GM21786 (cell line): ENCODE data around the gene PEG3.

Source experiments
- ATAC-seq: cut with Tn5 transposase; IDR thresholded peaks from one replicate; pipeline ENCODE4 v1.9.1; 2021; ENCODE audit not compliant: unreplicated experiment

Gene PEG3

GRCh38 chr19:56811480-56811879 is 29.0 kb downstream of the PEG3 start:
- no peak for ATAC-seq

DNA sequence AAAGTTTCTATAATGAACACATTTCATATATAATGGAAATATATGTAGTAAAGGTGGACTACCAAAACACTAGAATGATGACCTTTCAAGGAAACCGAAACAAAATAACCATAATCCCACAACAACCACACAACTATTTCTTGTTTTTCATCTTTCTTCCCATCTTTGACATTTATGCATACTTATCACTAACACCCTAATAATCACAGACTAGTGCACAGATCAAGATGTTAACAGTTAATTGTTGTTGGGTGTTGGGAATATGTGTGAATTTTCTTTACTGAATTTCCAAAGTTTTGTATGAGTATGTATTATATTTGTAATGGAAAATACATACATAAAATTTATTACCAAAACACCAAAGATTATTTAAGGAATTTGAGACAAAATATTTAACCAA is 30.3 kb downstream of the PEG3 start:
- no peak for ATAC-seq

GRCh38 chr19:56808717-56809392 is 31.7 kb downstream of the PEG3 start:
- no peak for ATAC-seq

DNA sequence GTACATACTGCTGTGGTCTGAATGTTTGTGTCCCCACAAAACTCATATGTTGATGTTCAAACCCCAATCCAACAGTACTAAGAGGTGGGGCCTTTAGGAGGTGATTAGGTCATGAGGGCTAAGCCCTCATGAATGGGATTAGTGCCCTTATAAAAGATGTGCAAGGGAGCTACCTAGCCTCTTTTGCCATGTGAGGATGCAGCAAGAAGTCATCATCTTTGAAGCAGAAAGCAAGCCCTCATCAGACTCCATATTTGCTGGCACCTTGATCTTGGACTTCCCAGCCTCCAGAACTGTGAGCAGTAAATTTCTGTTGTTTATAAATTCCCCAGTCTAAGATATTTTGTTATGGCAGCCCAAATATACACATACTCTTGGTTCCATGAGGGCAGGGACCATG is 33.9 kb downstream of the PEG3 start:
- ATAC-seq: no peak
